H1 (cell line): ENCODE results near the gene PDZRN3.

Experiments
- BACH1 ChIP-seq: IDR thresholded peaks from 2 replicates; pipeline ENCODE4 v1.6.1; 2012; ENCODE audit warnings: low read length, improper control_type of control experiment
- BCL11A ChIP-seq, 2 experiments: IDR thresholded peaks; one replicate each; pipeline ENCODE4 v1.6.1; 2011; ENCODE audit warnings: low read depth in 2 of 2, low read length in 2 of 2, mild to moderate bottlenecking in 2 of 2
- CEBPB ChIP-seq: IDR thresholded peaks from 2 replicates; pipeline ENCODE4 v1.6.1; 2012; ENCODE audit warnings: low read depth, low read length
- EP300 ChIP-seq, 2 experiments: IDR thresholded peaks; 1 replicate in 1 of 2; 2 replicates in 1 of 2; pipeline ENCODE4 v1.6.1; 2011 to 2012; ENCODE audit warnings: low read depth in 2 of 2, low read length in 2 of 2, mild to moderate bottlenecking in 2 of 2, borderline replicate concordance in 1 of 2, inconsistent platforms in 1 of 2, moderate library complexity in 1 of 2
- POLR2AphosphoS5 ChIP-seq: IDR thresholded peaks from 2 replicates; pipeline ENCODE4 v1.6.1; 2011; ENCODE audit warnings: low read depth, low read length
- RFX5 ChIP-seq: IDR thresholded peaks from 2 replicates; pipeline ENCODE4 v1.6.1; 2011; ENCODE audit warnings: low read depth, low read length, improper control_type of control experiment, borderline replicate concordance
- TF ChIP-seq, protein P1 (sequence below), 3 experiments: IDR thresholded peaks; 1 replicate in 2 of 3; 2 replicates in 1 of 3; pipeline versions ENCODE4 v1.5.1 to v1.6.1; 2011; ENCODE audit warnings: low read length in 3 of 3, mild to moderate bottlenecking in 3 of 3, inconsistent platforms in 2 of 3, low read depth in 1 of 3, moderate library complexity in 1 of 3; ENCODE audit not compliant: insufficient read depth in 1 of 3; ENCODE audit errors: control extremely low read depth in 1 of 3

DNA sequence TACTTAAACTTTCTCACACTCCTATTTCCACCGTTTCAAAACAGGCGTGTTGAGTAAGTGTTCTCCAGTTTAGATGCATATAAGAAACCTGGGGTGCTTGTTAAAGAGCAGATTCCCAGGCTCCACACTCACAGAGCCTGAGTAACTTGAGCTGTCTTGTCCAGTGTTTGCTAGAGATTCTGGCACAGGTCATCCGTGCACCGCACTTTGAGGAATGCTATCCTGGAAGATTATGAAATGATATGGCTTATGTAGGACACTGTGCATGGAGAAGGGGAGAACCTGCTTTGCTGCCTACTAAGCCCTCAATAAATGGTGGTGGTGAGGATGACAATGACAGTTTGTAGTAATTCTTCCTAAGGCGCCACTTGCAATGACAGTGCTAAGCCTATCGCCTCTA lies 273.7 kb downstream of the PDZRN3 start:
- TF ChIP-seq CEBPB (no peak), BCL11A (IDR thresholded peaks at IDR 0.05; ENCODE audit: low read depth in 2 of 2, low read length in 2 of 2) (no peak), BACH1 (no peak), EP300 (IDR thresholded peaks at IDR 0.05; ENCODE audit: borderline replicate concordance in 1 of 2, low read depth in 2 of 2, low read length in 2 of 2) (no peak), RFX5 (no peak), POLR2AphosphoS5 (no peak)
- TF ChIP-seq, protein P1, sequence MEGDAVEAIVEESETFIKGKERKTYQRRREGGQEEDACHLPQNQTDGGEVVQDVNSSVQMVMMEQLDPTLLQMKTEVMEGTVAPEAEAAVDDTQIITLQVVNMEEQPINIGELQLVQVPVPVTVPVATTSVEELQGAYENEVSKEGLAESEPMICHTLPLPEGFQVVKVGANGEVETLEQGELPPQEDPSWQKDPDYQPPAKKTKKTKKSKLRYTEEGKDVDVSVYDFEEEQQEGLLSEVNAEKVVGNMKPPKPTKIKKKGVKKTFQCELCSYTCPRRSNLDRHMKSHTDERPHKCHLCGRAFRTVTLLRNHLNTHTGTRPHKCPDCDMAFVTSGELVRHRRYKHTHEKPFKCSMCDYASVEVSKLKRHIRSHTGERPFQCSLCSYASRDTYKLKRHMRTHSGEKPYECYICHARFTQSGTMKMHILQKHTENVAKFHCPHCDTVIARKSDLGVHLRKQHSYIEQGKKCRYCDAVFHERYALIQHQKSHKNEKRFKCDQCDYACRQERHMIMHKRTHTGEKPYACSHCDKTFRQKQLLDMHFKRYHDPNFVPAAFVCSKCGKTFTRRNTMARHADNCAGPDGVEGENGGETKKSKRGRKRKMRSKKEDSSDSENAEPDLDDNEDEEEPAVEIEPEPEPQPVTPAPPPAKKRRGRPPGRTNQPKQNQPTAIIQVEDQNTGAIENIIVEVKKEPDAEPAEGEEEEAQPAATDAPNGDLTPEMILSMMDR (IDR thresholded peaks at IDR 0.05; ENCODE audit: control extremely low read depth in 1 of 3, insufficient read depth in 1 of 3, low read depth in 1 of 3, low read length in 3 of 3): no peak
